IPS-NIHi11 (cell line): ENCODE measurements around the gene PAPOLA.

Experiments
- DNase-seq: peaks from one replicate; pipeline ENCODE4 v3.0.0; 2012; ENCODE audit warnings: mixed read lengths, low spot score

Gene PAPOLA

GRCh38 chr14:96565811-96566210 lies 63.6 kb downstream of the PAPOLA start:
- DNase-seq, result no peak

DNA sequence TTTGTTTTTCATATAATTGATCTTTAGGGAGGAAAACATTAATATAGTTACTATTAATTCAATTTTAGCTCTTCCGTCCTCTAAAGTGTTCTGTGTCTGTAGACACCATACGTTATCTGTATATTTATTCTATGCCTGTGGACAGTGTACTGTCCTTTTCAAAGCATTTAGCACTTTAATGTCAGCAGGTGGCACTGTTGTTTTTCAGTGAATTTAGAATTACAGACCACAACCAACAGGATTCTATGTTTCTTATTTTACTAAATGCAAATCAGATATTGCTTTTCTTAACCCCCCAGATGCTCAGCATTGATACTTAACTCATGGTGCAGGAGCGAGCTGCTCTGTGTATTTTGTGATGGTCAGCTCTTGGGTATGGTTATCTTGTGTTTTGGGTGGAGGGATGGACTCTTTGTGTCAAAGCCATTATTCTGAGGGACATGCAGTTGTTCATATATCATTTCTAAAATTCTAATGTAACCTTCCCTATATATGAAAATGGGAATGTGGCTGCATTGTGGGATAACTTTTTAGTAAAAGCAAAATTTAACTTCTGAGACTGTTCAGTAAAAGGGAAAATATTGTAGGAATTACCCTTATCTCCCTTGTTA lies 65.2 kb downstream of the PAPOLA start:
- no peak for DNase-seq

- DNase-seq, result no peak
These were observed 66.4 kb downstream of the PAPOLA start for GRCh38 chr14:96568621-96569020.

GRCh38 chr14:96571311-96571710 lies 69.1 kb downstream of the PAPOLA start:
- no peak for DNase-seq

GRCh38 chr14:96573473-96574100 lies 71.4 kb downstream of the PAPOLA start:
- DNase-seq, result peak; percentile 42

DNA sequence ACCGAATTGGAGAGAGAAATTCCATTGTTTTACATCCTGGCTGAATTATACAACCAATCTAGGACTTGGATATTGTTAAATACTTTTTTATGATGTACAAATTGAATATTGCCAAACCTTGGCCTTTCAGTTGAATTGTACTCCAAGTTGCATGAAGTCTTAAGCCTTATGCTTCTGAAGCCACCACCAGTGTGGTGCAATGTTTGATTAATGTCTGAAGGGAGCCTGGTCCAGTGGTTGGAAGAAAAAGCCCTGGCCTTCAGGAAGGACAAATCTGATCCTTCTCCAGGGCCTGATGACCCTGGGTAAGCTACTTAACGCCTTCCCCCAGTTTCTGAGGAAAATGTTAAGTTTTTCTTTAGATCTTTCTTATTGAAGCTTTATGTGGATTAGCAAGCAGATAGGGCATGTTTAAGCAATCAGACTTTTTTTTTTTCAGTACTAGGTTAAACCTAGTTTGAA lies 72.0 kb downstream of the PAPOLA start:
- no peak for DNase-seq

DNA sequence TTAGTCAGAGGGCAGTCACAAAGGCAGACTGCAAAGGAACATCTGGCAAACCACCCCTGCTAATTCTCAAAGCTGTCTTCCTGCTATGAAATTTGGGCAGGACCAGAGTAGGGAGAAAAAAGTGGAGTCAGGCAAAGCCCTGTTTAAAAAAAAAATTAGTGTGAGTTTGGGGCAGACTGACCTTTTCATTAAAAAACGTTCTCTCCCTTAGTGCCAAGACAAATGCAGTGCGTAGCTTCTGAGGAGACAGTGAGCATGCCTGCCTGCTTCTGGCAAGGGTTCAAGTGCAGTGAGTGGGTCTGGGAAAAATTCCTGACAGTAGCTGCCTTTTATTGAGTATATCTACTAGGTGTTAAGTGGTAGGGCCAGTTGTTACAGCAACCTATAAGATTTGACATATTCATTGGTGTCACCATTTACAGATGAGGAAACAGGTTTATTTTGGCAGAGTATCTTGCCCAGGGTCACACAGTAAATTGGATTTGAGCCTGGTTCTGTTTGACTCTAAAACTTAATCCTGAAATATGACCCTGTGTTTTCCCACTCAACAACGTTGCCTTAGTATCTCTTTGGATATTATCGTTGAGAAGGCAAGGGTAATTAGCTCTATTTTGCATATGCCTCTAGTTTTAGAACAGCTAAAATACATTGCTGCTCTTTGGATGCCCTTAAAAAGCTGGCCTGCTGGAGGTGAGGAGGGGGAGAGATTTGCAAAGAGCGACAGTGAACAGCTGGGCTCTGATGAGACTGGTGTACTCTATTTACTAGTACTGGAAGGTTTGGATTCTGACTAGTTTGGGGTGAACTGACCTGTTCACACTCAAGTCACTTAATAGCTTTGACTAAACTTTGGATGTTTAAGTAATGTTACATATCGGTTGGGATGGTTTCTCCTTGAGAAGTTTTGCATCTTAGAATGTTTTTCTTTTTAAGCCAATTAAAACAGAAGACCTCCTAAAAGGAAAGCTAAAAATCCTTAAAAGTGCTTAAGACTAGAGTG lies 72.8 kb downstream of the PAPOLA start:
- DNase-seq, result no peak

DNA sequence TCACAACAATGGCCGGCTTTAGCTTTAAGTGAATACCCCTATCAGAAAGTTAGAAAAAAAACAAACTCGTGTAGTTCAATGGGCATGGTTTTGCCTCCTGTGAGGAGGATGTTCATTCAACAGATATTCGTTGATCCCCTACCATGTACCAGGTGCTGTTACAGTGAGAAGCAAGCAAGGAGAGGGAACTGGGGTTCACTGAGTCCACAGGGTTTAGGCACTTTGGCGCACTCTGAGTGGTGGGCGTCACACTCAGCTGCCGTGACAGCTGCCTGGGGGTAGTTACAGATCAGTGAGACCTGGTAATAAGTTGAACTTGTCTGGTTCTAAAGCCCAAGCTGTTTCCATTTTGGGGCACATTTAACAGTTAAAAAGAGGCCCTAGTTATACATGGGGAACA lies 74.2 kb downstream of the PAPOLA start:
- no peak for DNase-seq

DNA sequence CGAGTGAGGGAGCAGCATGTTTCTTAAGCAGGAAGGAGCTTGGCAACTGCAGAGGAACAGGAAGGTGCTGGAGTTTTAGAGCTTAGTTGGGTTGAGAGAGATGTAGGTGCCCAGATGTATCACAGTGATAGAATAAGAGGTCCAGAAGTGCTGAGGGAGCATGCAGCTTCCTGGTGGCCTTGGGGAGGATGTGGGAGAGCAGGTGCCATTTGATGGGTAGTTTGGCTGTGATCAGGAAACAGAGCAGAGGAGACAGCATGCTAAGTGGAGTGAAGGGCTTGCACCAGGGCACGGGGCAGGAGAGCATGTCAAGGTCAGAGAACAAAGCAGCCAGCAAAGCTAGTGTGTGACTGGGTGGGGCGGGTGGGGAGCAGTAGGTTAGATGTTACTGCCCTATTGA lies 74.8 kb downstream of the PAPOLA start:
- no peak for DNase-seq

- DNase-seq, result no peak
These were observed 76.4 kb downstream of the PAPOLA start for GRCh38 chr14:96578619-96579018.

DNA sequence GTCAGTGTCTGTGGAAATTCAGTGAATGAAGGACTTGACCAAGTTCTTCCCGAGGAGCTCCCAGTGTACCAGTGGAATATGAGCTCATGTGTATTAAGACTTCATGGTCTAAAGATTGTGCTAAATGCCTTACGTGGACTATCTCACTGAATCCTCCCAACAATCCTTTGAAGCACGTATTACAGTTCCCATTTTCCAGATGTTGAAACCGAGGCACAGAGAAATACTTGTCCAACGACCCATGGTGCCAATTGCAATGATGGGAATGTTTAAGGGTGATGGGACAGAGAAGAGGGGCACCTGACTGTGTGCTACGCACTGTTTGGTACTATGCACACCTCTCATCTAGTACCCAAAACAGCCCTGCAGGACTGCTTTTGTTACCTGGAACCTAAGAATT lies 77.2 kb downstream of the PAPOLA start:
- DNase-seq, result no peak

- DNase-seq, result no peak
These were observed 77.7 kb downstream of the PAPOLA start for GRCh38 chr14:96579855-96580254.

DNA sequence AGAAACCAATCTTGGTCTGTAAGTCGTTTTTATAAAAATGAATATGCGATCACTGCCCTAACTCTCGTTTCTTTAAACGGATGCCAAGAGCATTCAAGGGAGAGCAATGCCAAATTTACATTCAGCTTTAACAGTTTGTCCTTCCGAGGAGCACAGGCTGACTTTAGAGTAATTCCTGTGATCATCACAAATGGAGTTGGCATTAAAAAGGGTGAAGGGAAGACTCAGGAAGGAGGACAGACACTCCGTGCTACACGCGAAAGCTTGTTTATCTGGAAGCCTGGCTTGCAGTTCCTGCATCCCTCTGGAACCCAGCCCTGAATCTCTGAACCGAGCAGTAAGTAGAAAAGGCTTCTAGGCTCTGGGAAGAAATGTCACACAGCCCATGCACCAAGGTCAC lies 78.4 kb downstream of the PAPOLA start:
- no peak for DNase-seq

DNA sequence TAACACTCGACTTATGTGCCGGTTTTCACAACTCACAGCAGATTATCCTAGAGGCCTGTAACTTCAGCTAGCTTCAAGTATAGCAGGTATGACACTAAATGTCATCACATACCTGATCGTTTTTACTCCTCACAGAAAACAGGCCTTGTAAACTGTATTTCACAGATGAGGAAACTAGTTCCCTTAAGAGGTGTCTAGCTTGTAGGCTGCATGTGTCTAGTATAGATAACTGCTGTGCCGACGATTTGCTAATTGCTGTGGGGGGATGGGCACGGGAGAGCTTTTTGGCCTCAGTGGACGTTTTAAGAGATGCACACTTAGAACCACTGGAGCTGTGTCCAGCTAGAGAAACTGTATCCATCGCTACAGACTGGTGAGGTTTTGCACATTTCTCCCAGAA lies 78.8 kb downstream of the PAPOLA start:
- no peak for DNase-seq

DNA sequence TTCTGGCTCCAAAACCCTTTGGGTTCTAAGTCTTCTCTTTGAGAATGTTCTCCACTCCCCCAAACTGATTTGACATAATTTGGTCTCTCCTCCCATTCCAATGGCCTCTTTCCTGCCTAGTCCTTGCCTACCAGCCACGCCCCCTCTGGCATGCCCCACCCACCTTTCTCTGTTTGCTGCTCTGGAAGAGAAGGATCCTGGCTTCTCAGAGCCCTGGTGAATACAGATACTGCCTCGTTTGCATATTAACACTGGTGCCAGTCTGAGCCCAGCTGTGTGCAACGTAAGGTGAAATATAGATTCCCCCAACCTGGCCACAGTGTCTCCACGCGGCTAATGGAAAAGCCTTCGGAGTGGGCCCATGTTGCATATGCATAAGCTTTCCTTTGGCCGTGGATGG lies 79.7 kb downstream of the PAPOLA start:
- DNase-seq, result peak; percentile 43

DNA sequence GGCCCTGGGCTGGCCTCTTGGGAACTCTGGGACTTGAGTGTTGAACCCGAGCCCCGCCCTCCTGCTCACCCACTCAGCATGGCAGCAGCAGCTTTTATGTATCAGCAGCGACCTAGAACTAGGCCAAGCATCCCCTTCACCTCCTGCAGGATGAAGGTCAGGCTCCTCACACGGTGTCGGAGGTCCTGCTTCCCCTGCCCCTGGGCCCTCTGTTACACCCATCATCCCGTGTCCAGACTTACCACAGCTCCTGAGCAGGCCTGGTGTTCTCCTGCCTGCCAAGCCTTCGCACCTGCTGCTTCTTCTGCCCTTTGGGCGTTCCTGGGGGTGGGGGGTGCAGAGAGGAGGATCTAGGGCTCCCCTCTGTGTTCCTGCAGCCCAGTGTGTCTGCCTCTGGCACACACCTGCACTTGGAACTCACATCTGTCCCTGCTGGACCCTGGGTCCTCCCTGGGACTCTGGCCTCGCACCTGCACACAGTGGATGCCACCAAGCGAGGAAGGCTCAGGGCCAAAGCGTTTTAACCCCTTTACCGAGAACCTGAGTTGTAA lies 80.3 kb downstream of the PAPOLA start:
- DNase-seq, result no peak

- no peak for DNase-seq
These were observed 80.8 kb downstream of the PAPOLA start for GRCh38 chr14:96582995-96583394.

DNA sequence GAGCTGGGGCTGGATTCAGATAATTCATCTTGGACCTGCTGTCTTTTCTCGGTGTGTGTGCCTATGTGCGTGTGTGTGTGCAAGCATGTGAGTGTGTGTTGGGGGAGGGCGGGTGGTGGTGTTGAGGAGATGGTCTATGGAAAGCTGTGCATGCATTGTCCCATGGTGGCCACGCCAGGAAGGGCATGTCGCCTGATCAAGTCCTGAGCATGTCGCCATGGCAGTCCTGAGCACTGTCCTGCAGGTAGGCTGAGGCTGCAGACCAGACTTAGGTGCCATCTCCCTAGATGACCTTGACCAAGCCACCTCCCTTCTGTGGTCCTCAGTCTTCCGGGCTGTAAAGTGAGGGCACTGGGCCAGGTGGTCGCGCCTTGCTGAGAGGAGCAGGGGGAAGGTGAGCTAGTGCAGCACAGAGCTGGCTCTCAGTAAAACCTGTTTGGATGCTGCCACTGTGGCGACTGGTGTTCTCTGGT lies 81.4 kb downstream of the PAPOLA start:
- DNase-seq, result no peak

DNA sequence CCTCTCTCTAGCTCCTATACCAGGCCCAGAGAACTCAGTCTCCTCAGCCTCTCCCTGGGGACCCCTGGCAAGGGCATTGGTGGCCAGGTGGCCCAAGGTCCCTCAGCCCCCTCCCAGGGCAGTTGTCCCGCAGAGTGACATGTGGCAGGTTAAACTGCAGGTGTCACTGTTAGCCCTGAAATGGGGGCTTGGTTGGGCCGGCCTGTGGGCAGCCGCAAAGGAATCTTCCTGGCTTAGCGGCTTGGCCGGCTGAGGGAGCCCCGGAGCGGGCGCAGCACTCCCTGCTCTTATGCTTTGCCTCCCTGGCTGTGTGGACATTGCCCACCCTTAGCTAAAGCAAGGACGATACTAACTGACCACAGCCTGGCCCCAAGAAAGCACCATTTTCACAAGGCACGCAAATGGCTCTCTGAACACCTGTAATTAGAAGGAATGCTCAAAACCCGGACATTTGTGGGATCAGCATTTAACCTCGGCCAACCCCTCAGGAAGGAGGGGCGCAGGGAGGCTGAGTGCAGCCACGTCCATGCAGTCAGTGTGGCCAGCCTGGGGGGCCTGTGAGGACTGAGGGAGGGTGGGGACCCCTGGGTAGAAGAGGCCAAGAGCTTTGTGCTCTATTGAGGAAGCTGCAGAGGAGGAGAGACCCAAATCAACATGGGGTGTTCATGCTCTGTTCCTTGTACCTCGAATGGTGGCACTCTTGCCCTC lies 82.2 kb downstream of the PAPOLA start:
- peak; percentile 85 for DNase-seq

GRCh38 chr14:96584907-96585671 lies 82.9 kb downstream of the PAPOLA start:
- DNase-seq, result no peak

DNA sequence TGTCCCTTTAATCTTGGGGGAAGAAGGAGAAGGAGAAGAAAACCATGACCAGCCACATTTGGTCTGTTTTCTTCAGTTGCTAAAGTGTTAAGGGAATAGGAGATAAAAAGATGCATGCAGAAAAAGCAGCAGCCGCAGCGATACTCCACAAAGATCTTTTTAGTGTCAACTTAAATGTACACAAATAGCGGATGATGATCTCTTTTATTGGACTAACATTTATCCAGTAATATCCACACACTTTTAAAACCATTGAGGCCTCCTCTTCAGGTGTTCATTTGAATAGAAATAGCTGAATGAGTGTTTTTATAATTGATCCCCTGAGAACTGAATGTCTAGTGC lies 83.5 kb downstream of the PAPOLA start:
- DNase-seq, result no peak
